RKO (cell line): ENCODE data around the gene SLC8A2.

Experiments used
- DNase-seq: peaks from one replicate; pipeline ENCODE4 v3.0.0-alpha.2; 2016; ENCODE audit warnings: low spot score

SLC8A2 gene

GRCh38 chr19:47503826-47504150, 32.1 kb upstream of the SLC8A2 start:
- DNase-seq: no peak

GRCh38 chr19:47503130-47503825, 31.6 kb upstream of the SLC8A2 start:
- DNase-seq: no peak

DNA sequence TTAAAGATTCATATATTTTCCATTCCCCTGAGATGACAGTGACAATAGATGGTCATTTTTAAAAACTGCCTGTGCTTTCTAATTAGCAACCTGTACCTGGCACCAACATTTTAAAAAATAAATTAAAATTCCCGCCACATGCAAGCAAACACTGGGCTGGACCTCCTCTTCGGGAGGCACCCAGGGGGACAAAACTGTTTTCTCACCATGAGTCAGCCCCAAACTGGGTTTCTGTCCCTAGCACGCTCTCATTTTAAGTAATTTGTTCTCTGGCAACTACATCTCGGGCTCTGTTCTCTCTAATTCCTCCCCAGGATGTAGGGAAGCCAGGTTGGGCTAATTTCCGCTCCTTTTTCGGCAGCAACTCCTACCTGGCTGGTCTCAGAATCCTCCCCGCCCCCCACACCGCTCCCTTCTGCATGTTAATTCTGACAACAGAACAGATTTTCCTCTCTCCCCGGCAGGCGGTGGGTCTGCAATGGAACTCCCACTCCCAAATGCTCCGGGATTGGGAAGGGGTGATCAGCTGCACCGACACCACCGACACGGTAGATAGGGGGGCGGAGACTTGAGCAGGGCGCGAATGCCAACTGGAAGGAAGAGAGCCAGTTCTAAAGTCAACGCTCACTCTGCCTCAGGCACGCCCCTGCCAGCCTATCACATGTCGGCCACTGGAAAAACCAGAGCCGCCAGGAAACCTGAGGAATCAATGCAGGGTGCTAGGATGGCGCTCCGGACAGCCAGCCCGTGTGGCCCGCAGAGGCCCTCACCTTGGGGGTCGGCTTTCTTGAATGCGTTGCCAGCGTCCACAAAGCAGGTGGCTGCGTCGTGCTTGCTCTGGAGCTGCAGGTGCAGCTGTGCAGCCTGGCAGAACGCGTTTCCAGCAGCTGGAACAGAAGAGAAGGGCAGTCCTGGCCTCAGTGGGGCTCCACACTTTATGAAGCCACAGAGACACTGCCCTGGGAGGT, 28.5 kb upstream of the SLC8A2 start:
- DNase-seq: no peak

DNA sequence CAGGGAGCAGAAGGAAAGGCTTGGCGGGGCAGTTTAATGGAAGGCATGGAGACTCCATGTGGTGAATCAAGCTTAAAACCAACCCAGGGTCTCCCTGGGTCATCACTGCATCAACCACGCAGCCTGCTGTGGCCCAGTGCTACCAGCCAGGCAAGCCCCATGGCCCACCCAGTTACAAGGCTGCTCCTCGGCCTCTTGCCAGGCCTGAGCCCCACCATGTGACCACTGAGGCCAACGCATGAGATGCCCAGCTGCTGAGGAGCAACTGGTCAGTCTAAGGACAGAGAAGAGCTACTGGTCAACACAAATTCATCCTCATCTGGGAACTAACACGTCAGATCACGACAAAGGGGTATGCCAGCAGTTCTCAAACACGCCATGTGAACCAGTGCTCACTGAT, 27.7 kb upstream of the SLC8A2 start:
- no peak for DNase-seq

DNA sequence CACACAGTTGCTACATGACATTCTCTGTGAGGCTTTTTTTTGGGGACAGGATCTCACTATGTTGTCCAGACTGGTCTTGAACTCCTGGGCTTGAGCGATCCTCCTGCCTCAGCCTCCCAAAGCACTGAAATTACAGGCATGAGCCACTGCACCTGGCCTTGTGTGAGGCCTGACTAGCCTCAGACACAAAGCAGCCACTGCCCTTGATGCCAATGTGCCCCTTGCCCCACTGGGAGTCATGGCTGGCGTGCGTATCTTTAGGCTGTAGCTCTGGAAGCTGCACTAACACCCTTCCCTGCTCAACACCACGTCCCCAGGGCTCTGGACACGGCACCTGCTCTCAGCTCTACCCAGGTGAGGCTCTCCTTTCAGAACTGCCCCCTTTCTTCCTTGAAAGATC, 26.9 kb upstream of the SLC8A2 start:
- DNase-seq: no peak

- no peak for DNase-seq
Measured at GRCh38 chr19:47497821-47498520, 26.3 kb upstream of the SLC8A2 start.

DNA sequence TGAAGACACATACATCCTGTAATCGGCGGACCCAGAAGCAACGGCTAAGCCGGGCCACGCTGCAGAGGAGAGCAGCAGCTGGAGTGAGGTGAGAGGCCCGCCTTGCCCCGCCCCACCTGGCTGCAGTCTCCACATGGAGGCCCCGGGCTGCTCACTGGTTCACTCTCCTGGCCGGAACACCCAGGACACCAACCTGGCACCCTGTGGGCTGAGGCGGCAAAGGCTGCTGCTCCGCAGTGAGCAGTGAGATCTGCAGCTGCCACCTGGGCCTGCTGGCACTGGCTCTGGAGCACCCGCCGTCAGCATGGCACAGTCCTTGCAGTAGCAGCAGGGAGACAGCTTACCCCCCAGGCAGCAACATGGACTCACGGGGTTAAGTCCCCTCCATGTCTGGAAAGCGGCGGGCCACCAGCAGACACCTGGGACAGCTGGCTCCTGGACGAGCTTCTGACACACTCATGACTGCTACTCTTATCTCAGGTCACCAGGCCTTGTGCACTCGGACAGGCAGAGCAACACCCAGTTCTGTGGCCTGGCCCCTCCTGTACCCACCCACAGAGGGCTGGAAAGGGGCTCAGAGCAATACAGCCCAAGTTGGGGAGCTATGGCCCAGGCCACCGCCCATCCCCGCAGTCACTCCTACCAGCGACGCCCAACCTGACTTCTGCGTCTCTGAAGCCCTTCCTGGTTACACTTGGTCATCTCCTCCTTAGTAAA, 25.5 kb upstream of the SLC8A2 start:
- no peak for DNase-seq

DNA sequence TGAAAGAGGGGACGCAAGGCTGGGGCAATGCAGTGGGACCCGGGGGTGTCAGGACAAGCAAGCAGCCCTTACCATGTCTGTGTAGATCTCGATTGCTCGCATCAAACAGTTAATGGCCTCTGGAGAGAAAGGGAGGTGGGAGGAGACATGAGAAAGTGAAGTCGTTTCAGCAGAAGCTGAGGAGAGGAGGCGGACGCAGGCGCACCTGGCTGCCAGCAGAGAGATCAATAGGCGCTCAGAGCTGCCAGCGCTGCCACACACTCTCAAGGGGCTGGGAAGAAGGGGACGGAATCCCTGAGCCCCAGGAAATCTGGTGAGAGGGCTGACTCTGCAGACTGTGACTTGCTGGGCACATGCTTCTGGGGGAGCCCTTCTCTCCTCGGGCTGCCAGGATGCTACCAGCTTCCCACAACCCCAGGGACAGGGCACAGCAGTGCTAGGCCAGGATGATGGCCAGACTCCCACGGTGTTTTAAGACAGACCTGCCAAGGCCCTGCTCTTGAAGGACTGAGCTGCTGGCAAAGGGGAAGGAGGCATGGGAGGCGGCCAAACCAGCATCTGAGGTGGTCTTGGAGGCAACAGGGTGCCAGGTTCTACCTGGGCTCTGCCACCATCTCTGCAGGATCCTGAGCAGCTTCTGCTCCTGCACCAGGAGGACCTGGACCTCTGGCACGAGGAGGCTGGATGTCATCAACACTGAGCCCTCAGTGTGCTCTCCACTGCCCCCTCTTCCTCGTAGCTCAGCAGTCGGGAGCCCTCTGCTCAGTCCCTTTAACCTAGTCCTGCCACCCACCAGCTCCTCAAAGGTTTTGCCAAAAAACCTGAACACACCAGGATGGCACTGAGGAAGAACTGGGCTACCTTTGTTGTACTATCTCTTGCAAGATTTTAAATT, 24.0 kb upstream of the SLC8A2 start:
- DNase-seq: no peak

GRCh38 chr19:47494729-47495128, 23.0 kb upstream of the SLC8A2 start:
- no peak for DNase-seq

GRCh38 chr19:47494211-47494547, 22.5 kb upstream of the SLC8A2 start:
- DNase-seq: no peak

- DNase-seq: no peak
Measured at GRCh38 chr19:47493378-47494210, 21.9 kb upstream of the SLC8A2 start.

DNA sequence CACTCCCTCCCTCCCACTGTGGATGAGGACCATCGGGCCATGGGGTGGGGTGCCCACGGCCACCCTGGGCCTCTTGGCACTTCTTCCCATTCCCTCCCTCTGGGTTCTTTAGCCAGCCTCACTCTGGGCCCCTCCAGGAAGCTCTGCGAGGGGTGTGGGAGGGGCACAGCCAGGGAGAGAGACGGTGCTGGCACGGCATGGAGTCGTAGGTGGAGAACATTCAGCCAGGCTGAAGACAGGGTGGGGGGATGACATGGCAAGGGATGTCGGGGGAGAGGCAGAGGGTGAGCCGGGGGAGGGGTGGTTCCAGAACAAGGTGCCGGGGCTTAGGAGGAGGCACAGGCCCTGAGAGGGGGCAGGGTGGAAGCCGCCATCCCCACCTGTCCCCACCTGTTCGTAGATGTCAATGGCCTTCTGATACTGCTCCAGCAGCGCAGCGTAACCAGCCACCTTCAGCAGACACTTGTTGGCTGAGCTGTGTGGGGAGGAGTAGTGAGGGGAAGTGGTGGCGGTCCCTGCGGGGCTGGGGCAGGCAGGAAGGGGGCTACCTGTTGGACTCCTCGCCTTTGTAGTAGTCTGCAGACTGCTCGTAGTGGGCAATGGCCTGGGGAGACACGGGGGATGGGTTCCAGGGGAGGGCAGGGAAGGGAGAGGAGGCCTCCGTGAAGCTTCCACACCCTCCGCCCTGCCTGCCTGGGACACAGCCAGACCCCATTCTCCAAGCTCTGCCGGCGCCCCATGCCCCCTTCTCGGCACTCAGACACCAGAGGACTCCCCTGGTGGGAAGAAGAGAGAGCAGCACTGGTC, 21.1 kb upstream of the SLC8A2 start:
- DNase-seq: no peak

DNA sequence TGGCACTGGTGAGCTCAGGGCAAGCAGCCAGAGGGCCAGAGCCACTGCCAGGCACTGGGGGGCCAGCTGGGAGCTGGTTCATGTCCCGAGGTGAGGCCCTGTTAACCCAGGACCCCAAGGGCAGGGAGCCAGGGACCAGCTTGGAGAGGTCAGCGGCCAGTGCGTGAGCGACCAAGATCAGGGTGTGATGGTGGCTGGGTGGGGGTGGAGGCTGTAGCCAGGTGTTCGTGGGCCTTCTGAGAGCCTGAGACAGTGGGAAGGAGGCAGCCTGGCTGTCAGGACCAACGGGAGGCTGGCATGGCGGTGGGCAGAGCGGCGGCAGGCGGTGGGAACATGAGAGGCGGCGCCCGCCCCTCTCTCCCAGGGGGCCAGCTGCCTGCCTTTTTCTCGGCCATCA, 20.4 kb upstream of the SLC8A2 start:
- no peak for DNase-seq

DNA sequence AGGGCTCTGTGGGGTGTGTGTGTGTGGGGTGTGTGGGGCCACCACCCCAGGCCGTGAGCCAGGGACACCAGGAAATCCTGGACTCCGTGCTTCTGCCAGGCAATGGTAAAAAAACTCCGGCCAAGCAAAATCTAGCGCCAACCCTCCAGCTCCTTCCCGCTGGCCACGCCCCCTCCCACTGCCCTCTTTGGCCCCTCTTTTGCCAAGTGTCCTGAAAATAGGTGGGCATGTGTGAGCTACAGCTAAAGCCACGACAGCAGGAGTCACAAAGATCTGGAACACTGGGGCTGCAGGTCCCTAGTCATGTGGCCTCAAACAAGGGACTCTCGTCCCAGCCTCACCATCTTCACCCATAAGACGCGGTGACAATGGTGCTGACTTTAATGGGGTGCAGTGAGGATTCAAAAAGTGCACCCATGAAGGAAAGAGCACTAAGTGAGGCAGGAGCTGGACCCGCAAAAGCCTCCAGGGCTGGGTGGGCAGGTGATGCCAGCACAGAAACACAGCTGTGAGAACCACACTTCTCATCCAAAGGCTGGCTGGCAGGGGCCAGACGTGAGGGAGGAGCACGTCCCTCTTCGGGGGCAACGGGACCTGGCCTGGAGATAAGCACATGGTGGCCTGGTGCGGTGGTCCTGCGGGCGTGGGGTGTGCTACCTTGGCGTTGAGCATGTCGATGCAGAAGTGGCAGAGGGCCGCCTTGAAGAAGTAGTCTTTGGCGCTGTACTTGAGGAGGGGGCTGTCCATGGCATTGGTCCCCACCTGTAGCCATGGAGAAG, 19.9 kb upstream of the SLC8A2 start:
- DNase-seq: no peak

- no peak for DNase-seq
Measured at GRCh38 chr19:47490847-47491246, 19.2 kb upstream of the SLC8A2 start.

GRCh38 chr19:47490031-47490430, 18.3 kb upstream of the SLC8A2 start:
- DNase-seq: no peak

DNA sequence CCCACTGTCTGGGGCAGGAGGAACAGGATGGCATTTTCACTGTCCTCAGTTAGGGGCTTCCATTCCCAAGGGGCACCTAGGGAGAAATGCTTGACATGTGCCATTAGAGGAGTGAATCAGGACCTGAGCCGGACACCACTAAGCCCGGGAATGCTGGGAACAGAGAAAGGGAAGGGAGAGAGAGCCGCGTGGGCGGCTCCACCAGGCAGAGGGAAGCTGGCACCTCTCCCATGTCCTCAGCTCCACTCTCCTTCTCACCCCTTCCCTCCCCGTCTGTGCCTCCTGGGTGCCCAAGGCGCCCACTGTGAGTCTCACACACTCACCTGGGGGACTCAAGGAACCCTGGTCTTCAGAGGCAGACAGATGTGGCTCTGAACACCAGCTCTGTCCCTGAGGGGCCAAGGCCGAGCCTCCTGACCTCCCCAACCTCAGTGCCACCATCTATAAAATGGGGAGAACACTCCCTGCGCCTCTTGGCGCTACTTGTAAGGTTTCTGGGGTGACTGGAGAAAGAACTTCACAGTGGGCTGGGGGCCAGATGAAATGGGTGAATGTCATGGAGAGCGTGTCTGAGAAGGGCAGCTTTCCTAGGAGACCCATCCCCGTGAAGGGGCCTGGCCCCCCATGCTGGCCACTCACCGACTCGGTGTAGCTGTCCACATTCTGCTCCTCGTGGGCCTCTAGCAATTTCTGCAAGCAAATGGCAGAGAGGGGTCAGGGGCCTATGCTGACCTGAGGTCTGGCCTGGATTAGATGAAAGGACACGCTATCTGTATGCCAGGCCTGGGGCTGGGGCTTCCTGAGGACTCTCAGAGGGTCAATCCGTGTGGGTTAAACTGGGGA, 17.6 kb upstream of the SLC8A2 start:
- no peak for DNase-seq
